Activated CD8-positive, alpha-beta memory T cell treated with anti-CD3 and anti-CD28 coated beads, Interleukin-2, amount 50 U/mL, for 24 hours (primary cell): ENCODE measurements around the gene MMD.

Experiments
- DNase-seq: peaks from one replicate; pipeline ENCODE4 v3.0.0-alpha.2; 2020; ENCODE audit errors: extremely low read depth

Gene MMD

GRCh38 chr17:55354010-55354409, 67.6 kb downstream of the MMD start:
- no peak for DNase-seq

GRCh38 chr17:55351226-55351625, 70.4 kb downstream of the MMD start:
- no peak for DNase-seq

GRCh38 chr17:55350825-55351205, 70.8 kb downstream of the MMD start:
- no peak for DNase-seq

GRCh38 chr17:55348749-55349354, 72.8 kb downstream of the MMD start:
- no peak for DNase-seq

- DNase-seq = no peak
Observed at GRCh38 chr17:55347341-55347740, 74.3 kb downstream of the MMD start.

DNA sequence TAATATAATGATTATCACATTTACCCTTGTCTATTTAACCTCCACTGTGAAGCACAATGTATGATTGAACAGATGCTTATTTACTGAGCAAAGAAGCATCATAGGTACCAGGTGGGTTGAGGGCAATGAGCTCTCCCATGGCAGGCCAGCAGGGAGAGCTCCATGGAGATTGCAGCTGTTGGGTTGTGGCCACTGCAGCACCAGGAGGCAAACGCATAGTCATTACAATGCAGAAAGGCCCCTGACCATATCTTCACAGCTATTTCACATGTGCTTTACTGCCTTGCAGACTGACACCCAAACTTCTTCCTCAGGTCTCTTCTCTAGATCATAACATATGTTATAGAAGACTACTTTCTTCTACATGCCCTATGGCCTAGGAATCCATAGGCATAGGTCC, 75.0 kb downstream of the MMD start:
- DNase-seq = no peak

DNA sequence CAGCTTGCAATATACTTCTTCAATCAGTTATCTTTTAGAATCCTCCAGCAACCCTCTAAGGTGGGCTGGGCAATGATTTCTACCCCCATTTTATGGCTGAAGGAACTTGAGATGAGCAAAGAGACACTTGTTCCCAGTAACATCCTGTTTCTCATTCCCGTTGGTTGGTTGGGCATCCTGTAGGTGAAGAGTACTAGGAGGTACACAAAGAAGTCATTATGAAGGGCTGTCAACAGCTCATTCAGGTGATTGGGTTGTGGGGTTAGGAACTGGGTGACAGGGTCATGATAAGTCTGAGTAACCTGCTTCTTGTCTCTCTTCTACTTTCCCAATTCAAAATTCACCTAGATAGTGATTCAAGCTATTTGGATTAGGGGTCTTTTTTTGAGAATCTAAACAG, 76.5 kb downstream of the MMD start:
- DNase-seq = no peak

DNA sequence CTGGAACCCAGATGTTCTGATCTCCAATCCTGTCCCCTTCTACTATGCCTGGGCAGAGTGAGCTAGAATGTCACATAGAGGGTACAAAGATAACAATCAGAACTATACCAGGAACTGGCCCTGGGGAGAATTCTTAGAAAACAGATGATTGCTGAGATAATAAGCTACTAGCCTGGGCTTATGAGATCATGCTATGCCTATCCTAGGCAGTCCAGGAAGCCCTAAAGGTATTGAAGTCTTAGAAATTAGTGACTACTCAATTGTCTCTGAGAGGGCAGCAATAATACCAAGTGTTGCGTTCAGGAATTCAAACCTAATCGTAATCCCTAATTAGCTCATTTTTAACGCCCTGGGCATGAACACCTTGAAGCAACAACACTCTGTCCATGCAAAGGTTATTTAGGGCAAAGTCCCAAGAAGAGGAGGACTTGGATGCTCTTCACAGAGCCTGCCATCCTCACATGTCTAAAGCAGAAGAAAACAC, 77.1 kb downstream of the MMD start:
- DNase-seq = no peak

DNA sequence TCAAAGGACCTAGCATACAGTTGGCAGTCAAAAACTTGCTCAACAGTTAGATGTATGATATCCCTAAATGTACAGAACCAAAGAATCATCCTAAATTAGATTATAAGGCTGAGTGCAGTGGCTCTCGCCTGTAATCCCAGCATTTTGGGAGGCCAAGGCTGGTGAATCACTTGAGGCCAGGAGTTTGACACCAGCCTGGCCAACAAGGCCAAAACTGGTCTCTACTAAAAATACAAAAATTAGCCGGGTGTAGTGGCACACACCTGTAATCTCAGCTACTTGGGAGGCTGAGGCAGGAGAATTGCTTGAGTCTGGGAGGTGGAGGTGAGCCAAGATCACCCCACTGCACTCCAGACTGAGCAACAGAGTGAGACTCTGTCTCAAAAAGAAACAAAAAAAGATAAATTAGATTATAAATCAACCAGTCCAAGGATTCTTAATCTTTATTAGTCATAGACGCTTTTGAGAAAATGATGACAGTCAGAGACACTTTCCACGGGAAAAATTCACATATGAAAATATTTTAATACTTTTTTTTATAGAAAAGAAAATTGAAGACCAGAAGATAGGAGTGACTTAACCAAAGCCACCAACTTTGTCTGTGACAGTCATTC, 77.6 kb downstream of the MMD start:
- DNase-seq = no peak

DNA sequence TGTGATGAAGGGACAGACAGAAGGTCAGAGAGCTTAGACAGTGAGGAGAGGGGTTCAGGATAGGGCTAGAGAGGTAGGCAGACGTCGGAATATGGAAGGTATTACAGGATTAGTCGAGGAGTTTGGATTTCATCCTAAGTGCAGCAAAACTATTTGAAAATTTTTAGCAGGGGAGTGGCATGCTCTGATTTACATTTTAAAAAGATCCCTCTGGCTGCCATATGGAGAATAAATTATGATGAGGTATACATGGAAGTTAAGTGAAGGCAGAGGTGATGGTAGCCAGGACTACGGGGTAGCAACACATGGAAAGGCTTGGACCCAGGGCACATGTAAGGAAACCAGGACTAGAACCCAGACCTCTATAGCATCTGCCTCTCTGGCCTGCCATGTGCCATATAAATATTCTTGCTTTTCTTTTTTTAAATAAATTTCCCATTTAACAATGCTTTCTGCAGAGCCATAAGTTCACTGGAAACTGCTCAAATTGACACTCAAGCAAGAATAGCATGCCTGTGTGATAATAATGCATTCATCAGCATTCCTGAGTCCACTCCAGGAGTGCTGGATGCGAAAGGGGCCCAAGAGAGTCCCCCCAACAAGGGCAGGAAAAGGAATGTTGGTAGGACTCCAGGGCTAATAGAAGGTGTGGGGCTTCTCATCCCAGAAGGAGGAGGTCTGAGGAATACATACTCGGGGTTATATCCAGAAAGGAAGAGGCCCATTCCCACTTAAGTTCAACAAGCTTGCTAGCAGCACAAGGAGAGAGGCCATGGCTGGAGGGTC, 78.6 kb downstream of the MMD start:
- DNase-seq = no peak
